Activated CD4-positive, alpha-beta T cell treated with anti-CD3 and anti-CD28 coated beads for 48 hours (primary cell): ENCODE data around the gene NOP16.

ENCODE experiments used
- DNase-seq: peaks from one replicate; pipeline ENCODE4 v3.0.0-alpha.2; 2020

NOP16 gene

GRCh38 chr5:176388444-176389134 is at the start of gene NOP16, which contains the start of gene HIGD2A:
TSS of gene NOP16 (minus strand) at chr5:176388598. CDS start at chr5:176388539, 59 bp downstream.
TSS of gene HIGD2A (plus strand) at chr5:176388751. CDS start at chr5:176388820, 69 bp downstream.
- DNase-seq: peak; percentile 100

- DNase-seq: no peak
Observed at GRCh38 chr5:176436656-176437055, 48.3 kb upstream of the NOP16 start.

GRCh38 chr5:176432707-176433106 is 44.3 kb upstream of the NOP16 start:
- DNase-seq: no peak

GRCh38 chr5:176429972-176430371 is 41.6 kb upstream of the NOP16 start:
- no peak for DNase-seq

- DNase-seq: no peak
Observed at GRCh38 chr5:176427971-176428370, 39.6 kb upstream of the NOP16 start.

GRCh38 chr5:176426876-176427275 is 38.5 kb upstream of the NOP16 start:
- DNase-seq: no peak

- DNase-seq: no peak
Observed at GRCh38 chr5:176425791-176426190, 37.4 kb upstream of the NOP16 start.

- DNase-seq: no peak
Observed at GRCh38 chr5:176425138-176425537, 36.7 kb upstream of the NOP16 start.

GRCh38 chr5:176424181-176424580 is 35.8 kb upstream of the NOP16 start:
- DNase-seq: no peak

- no peak for DNase-seq
Observed at GRCh38 chr5:176420972-176421544, 32.7 kb upstream of the NOP16 start.

GRCh38 chr5:176420086-176420485 is 31.7 kb upstream of the NOP16 start:
- DNase-seq: no peak

GRCh38 chr5:176418251-176418650 is 29.9 kb upstream of the NOP16 start:
- no peak for DNase-seq

GRCh38 chr5:176416965-176417364 is 28.6 kb upstream of the NOP16 start:
- DNase-seq: no peak

GRCh38 chr5:176415952-176416924 is 27.8 kb upstream of the NOP16 start, which contains the start of gene CLTB:
TSS of gene CLTB (minus strand) at chr5:176416539. CDS start at chr5:176416363, 176 bp downstream.
- peak; percentile 92 for DNase-seq

- peak; percentile 12 for DNase-seq
Observed at GRCh38 chr5:176415240-176415951, 27.0 kb upstream of the NOP16 start.

- no peak for DNase-seq
Observed at GRCh38 chr5:176414704-176415103, 26.3 kb upstream of the NOP16 start.

GRCh38 chr5:176413709-176414191 is 25.4 kb upstream of the NOP16 start:
- no peak for DNase-seq

GRCh38 chr5:176413255-176413565 is 24.8 kb upstream of the NOP16 start:
- no peak for DNase-seq

GRCh38 chr5:176412517-176413254 is 24.3 kb upstream of the NOP16 start:
- no peak for DNase-seq

GRCh38 chr5:176410486-176411180 is 22.2 kb upstream of the NOP16 start:
- DNase-seq: no peak

GRCh38 chr5:176409765-176410164 is 21.4 kb upstream of the NOP16 start:
- DNase-seq: no peak
